Hepatocyte (in vitro differentiated cells): ENCODE measurements around the gene ST8SIA5.

ENCODE experiments used
- CTCF ChIP-seq: fragments of 200-600 bp; sonication (generic); IDR thresholded peaks from 2 replicates; pipeline ENCODE4 v1.5.1; 2016; ENCODE audit warnings: antibody characterized with exemption, mild to moderate bottlenecking; ENCODE audit not compliant: poor library complexity
- EZH2 ChIP-seq: fragments of 200-600 bp; sonication (generic); IDR thresholded peaks from 2 replicates; pipeline ENCODE4 v1.6.1; 2016; ENCODE audit warnings: antibody characterized with exemption, mild to moderate bottlenecking, borderline replicate concordance

GRCh38 chr18:46706968-46707367, 49.9 kb downstream of the ST8SIA5 start:
- TF ChIP-seq CTCF (no peak), EZH2 (no peak)
